ENCODE measurements around the gene ANAPC5. TPM values are rescaled to one million over a fixed set of nuclear protein-coding genes. Genes with fewer than 3 reads are reported as not detected.
"Not testable (repeated sequence)": the region's sequence is repeated elsewhere in the genome, so short reads cannot be mapped to it uniquely, and the experiment has no call there.

ANAPC5 gene
- total and polyA plus RNA-seq, 12 donors = 81.3 to 204 (median 96.6) TPM

- WGBS, 4 donors = 75 to 82% (median 79%) methylated on average over 10 of the region's 10 CpGs
- no peak for DNase-seq
These were observed 27.7 kb upstream of the ANAPC5 start for GRCh38 chr12:121379945-121380344.

GRCh38 chr12:121378736-121379135 lies 26.5 kb upstream of the ANAPC5 start:
- no peaks in the 10 kb centered on the region for H3K4me1 ChIP-seq (replicated peaks in 1 of 2)
- H3K36me3 ChIP-seq (replicated peaks in 1 of 2) = no peaks in the 10 kb centered on the region
- H3K27me3 ChIP-seq = no peaks in the 10 kb centered on the region
- H3K9me3 ChIP-seq (replicated peaks in 1 of 3) = no peaks in the 10 kb centered on the region
- intact Hi-C loops (cut with DNase I) = no loop called here
- WGBS, 4 donors = 73 to 82% (median 78%) methylated on average over 5 of the region's 5 CpGs
- H3K27ac ChIP-seq = no peak overlapping the region
- DNase-seq = no peak
- TF ChIP-seq POLR2A (IDR thresholded peaks at IDR 0.05) (no peak), CTCF (IDR thresholded peaks at IDR 0.05) (no peak)
- H3K4me3 ChIP-seq = no peak overlapping the region

More at GRCh38 chr12:121379945-121380344, 27.7 kb upstream of the ANAPC5 start:
- Histone ChIP-seq H3K9me3 (replicated peaks in 1 of 3) (no peaks in the 10 kb centered on the region), H3K4me1 (replicated peaks in 1 of 2) (no peaks in the 10 kb centered on the region), H3K27me3 (no peaks in the 10 kb centered on the region), H3K36me3 (replicated peaks in 1 of 2) (no peaks in the 10 kb centered on the region), H3K27ac (no peak overlapping the region), H3K4me3 (no peak overlapping the region)
- no peak for TF ChIP-seq CTCF (IDR thresholded peaks at IDR 0.05)
- no peak for TF ChIP-seq POLR2A (IDR thresholded peaks at IDR 0.05)
- intact Hi-C loops (cut with DNase I) = no loop called here

GRCh38 chr12:121376754-121377697 lies 24.8 kb upstream of the ANAPC5 start:
- WGBS, 4 donors = 81 to 88% (median 84%) methylated on average over 7 to 8 of the region's 8 CpGs

GRCh38 chr12:121374945-121375584 lies 22.9 kb upstream of the ANAPC5 start:
- DNase-seq; intact Hi-C loops (cut with DNase I); H3K36me3 ChIP-seq (replicated peaks in 1 of 2); H3K4me3 ChIP-seq; H3K9me3 ChIP-seq (replicated peaks in 1 of 3); H3K4me1 ChIP-seq (replicated peaks in 1 of 2); H3K27me3 ChIP-seq; H3K27ac ChIP-seq: not testable (repeated sequence)
- WGBS, 4 donors = 85 to 91% (median 88%) methylated on average over 13 to 14 of the region's 14 CpGs

More at GRCh38 chr12:121376754-121377697, 24.8 kb upstream of the ANAPC5 start:
- intact Hi-C loops (cut with DNase I) = no loop called here
- Histone ChIP-seq H3K9me3 (replicated peaks in 1 of 3) (no peaks in the 10 kb centered on the region), H3K27ac (no peak overlapping the region), H3K4me1 (replicated peaks in 1 of 2) (no peaks in the 10 kb centered on the region), H3K4me3 (no peak overlapping the region), H3K36me3 (replicated peaks in 1 of 2) (no peaks in the 10 kb centered on the region), H3K27me3 (no peaks in the 10 kb centered on the region)
- DNase-seq = no peak
- TF ChIP-seq CTCF (IDR thresholded peaks at IDR 0.05) (no peak), POLR2A (IDR thresholded peaks at IDR 0.05) (no peak)

GRCh38 chr12:121374336-121374735 lies 22.1 kb upstream of the ANAPC5 start:
- intact Hi-C loops (cut with DNase I); H3K36me3 ChIP-seq (replicated peaks in 1 of 2); H3K9me3 ChIP-seq (replicated peaks in 1 of 3); H3K27ac ChIP-seq; DNase-seq; H3K4me3 ChIP-seq; H3K27me3 ChIP-seq; H3K4me1 ChIP-seq (replicated peaks in 1 of 2): not testable (repeated sequence)
- WGBS, 4 donors = 76 to 95% (median 87%) methylated on average over 2 to 23 of the region's 23 CpGs
